ENCODE results near the gene CD59.

DNA sequence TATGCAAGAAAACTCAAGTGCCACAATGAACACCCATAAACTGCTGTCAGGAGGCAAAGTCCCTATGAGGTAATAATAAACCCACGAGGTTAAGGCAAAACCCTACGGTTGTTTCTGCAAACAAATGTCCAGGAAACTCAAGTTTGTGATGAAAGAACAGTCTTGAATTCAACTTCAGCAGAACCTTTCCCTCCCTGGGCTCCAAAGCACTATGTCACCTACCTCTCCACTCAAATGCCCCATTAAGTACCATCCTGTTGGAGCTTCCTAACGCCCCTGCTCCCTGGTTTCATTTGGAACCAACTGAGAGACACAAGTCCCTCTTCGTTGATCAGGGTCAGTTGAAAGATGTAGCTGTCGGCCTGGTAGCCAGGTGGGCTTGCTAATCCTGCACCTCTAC lies 33.0 kb downstream of the CD59 start:
- TF ChIP-seq, protein P1, sequence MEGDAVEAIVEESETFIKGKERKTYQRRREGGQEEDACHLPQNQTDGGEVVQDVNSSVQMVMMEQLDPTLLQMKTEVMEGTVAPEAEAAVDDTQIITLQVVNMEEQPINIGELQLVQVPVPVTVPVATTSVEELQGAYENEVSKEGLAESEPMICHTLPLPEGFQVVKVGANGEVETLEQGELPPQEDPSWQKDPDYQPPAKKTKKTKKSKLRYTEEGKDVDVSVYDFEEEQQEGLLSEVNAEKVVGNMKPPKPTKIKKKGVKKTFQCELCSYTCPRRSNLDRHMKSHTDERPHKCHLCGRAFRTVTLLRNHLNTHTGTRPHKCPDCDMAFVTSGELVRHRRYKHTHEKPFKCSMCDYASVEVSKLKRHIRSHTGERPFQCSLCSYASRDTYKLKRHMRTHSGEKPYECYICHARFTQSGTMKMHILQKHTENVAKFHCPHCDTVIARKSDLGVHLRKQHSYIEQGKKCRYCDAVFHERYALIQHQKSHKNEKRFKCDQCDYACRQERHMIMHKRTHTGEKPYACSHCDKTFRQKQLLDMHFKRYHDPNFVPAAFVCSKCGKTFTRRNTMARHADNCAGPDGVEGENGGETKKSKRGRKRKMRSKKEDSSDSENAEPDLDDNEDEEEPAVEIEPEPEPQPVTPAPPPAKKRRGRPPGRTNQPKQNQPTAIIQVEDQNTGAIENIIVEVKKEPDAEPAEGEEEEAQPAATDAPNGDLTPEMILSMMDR (IDR thresholded peaks at IDR 0.05; ENCODE audit: low read depth, low read length): no peak
- TF ChIP-seq POLR2A (IDR thresholded peaks at IDR 0.05; ENCODE audit: extremely low read depth, insufficient read length): no peak
- TF ChIP-seq, protein P2, sequence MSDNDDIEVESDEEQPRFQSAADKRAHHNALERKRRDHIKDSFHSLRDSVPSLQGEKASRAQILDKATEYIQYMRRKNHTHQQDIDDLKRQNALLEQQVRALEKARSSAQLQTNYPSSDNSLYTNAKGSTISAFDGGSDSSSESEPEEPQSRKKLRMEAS (IDR thresholded peaks at IDR 0.05; ENCODE audit: low read depth, low read length): no peak
- TF ChIP-seq MYC (IDR thresholded peaks at IDR 0.05; ENCODE audit: low read depth, low read length): no peak

All from NB4 (cell line).